HG03571 (cell line): ENCODE results near the gene CDH13.

Source experiments
- ATAC-seq: cut with Tn5 transposase; IDR thresholded peaks from one replicate; pipeline ENCODE4 v1.9.1; 2021; ENCODE audit not compliant: unreplicated experiment

CDH13 gene

GRCh38 chr16:82649766-82650165 lies 23.0 kb downstream of the CDH13 start:
- no peak for ATAC-seq

- ATAC-seq = no peak
Observed at GRCh38 chr16:82650804-82651203, 24.0 kb downstream of the CDH13 start.

- ATAC-seq = peak; percentile 49
Observed at GRCh38 chr16:82651921-82652601, 25.3 kb downstream of the CDH13 start.

GRCh38 chr16:82652826-82653225 lies 26.1 kb downstream of the CDH13 start:
- ATAC-seq = no peak

GRCh38 chr16:82653550-82654511 lies 27.1 kb downstream of the CDH13 start:
- ATAC-seq = peak; percentile 71

GRCh38 chr16:82655072-82655714 lies 28.4 kb downstream of the CDH13 start:
- peak; percentile 36 for ATAC-seq

GRCh38 chr16:82655720-82656490 lies 29.1 kb downstream of the CDH13 start:
- no peak for ATAC-seq

- no peak for ATAC-seq
Observed at GRCh38 chr16:82657239-82657638, 30.5 kb downstream of the CDH13 start.

- ATAC-seq = no peak
Observed at GRCh38 chr16:82657786-82658185, 31.0 kb downstream of the CDH13 start.

- no peak for ATAC-seq
Observed at GRCh38 chr16:82658796-82659195, 32.0 kb downstream of the CDH13 start.

GRCh38 chr16:82660075-82660645 lies 33.4 kb downstream of the CDH13 start:
- ATAC-seq = no peak

GRCh38 chr16:82660966-82661365 lies 34.2 kb downstream of the CDH13 start:
- ATAC-seq = no peak

GRCh38 chr16:82664181-82664580 lies 37.4 kb downstream of the CDH13 start:
- ATAC-seq = no peak

GRCh38 chr16:82665025-82665424 lies 38.3 kb downstream of the CDH13 start:
- ATAC-seq = no peak

GRCh38 chr16:82667437-82667836 lies 40.7 kb downstream of the CDH13 start:
- no peak for ATAC-seq

GRCh38 chr16:82668094-82668493 lies 41.3 kb downstream of the CDH13 start:
- ATAC-seq = no peak

- ATAC-seq = no peak
Observed at GRCh38 chr16:82671741-82672140, 45.0 kb downstream of the CDH13 start.

GRCh38 chr16:82672676-82673075 lies 45.9 kb downstream of the CDH13 start:
- no peak for ATAC-seq

- no peak for ATAC-seq
Observed at GRCh38 chr16:82675300-82675699, 48.5 kb downstream of the CDH13 start.

- no peak for ATAC-seq
Observed at GRCh38 chr16:82681592-82681991, 54.8 kb downstream of the CDH13 start.

GRCh38 chr16:82682767-82683166 lies 56.0 kb downstream of the CDH13 start:
- no peak for ATAC-seq
